Loucy (cell line): Measurements from ENCODE around the gene ADAR.

Experiments used
- EZH2phosphoT487 ChIP-seq: fragments of 200-600 bp; IDR thresholded peaks from 2 replicates; pipeline ENCODE4 v1.6.1; 2018; ENCODE audit warnings: antibody characterized with exemption, mild to moderate bottlenecking, moderate library complexity, borderline replicate concordance
- TF ChIP-seq, protein P1 (sequence below): fragments of 200-600 bp; sonication (generic); conservative IDR thresholded peaks from 2 replicates; pipeline ENCODE4 v1.5.1; 2014; ENCODE audit warnings: mild to moderate bottlenecking, antibody characterized with exemption, low read length

DNA sequence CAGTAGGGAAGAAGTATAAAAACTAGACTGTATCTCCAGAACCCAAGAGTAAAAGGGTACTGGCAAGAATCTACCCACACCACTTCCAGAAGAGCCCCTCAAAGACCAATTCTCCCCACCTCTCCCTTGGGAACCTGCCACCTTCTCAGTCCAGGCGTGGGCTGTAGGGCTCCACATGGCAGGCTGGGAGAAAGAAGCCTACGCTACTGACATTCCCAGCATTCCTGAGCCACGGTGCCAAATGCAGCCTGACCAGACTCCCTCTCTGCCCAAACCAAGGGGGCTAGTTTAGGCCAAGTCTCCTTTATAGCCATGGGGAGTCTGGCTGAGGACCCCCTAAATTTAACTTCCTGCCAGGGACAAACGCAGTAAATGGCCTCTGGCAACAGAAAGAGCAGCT is 51.6 kb downstream of the ADAR start:
- TF ChIP-seq, protein P1, sequence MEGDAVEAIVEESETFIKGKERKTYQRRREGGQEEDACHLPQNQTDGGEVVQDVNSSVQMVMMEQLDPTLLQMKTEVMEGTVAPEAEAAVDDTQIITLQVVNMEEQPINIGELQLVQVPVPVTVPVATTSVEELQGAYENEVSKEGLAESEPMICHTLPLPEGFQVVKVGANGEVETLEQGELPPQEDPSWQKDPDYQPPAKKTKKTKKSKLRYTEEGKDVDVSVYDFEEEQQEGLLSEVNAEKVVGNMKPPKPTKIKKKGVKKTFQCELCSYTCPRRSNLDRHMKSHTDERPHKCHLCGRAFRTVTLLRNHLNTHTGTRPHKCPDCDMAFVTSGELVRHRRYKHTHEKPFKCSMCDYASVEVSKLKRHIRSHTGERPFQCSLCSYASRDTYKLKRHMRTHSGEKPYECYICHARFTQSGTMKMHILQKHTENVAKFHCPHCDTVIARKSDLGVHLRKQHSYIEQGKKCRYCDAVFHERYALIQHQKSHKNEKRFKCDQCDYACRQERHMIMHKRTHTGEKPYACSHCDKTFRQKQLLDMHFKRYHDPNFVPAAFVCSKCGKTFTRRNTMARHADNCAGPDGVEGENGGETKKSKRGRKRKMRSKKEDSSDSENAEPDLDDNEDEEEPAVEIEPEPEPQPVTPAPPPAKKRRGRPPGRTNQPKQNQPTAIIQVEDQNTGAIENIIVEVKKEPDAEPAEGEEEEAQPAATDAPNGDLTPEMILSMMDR, result no peak
- no peak for TF ChIP-seq EZH2phosphoT487
